Activated naive CD8-positive, alpha-beta T cell treated with anti-CD3 and anti-CD28 coated beads for 36 hours (primary cell): ENCODE data around the gene TCIRG1. TPM values are rescaled to one million over a fixed set of nuclear protein-coding genes. Genes with fewer than 3 reads are reported as not detected.

ENCODE experiments used
- DNase-seq: peaks from one replicate; pipeline ENCODE4 v3.0.0; 2021
- H3K27ac Mint-ChIP-seq: one replicate; pipeline ENCODE4 v1.8.0; 2022; ENCODE audit warnings: mild to moderate bottlenecking, moderate library complexity, mixed read lengths
- H3K27me3 Mint-ChIP-seq: one replicate; pipeline ENCODE4 v1.8.0; 2022; ENCODE audit warnings: mild to moderate bottlenecking, mixed read lengths
- H3K36me3 Mint-ChIP-seq: one replicate; pipeline ENCODE4 v1.8.0; 2021; ENCODE audit warnings: mild to moderate bottlenecking, mixed read lengths
- H3K4me1 Mint-ChIP-seq: one replicate; pipeline ENCODE4 v1.8.0; 2021; ENCODE audit warnings: mixed read lengths
- H3K4me3 Mint-ChIP-seq: one replicate; pipeline ENCODE4 v1.8.0; 2022; ENCODE audit warnings: mild to moderate bottlenecking, moderate library complexity, mixed read lengths
- H3K9me3 Mint-ChIP-seq: one replicate; pipeline ENCODE4 v1.8.0; 2022; ENCODE audit warnings: mixed read lengths
- total RNA-seq, 2 experiments: library from RNA; stranded (reverse); gene quantifications; one replicate each; pipeline ENCODE4 v1.2.3, GENCODE V29; 2021

Gene TCIRG1
- total RNA-seq, 2 experiments from 2014 or later = 108 to 113 TPM

- no peaks in the 10 kb centered on the region for H3K9me3 Mint-ChIP-seq
- no peaks in the 10 kb centered on the region for H3K27me3 Mint-ChIP-seq
- no peaks in the 10 kb centered on the region for H3K4me1 Mint-ChIP-seq
- H3K4me3 Mint-ChIP-seq = no peak overlapping the region
- peaks cover 4% of the 10 kb centered on the region for H3K36me3 Mint-ChIP-seq
- no peak for DNase-seq
- no peak overlapping the region for H3K27ac Mint-ChIP-seq
Measured at GRCh38 chr11:68047437-68048290, 8.8 kb downstream of the TCIRG1 start.

DNA sequence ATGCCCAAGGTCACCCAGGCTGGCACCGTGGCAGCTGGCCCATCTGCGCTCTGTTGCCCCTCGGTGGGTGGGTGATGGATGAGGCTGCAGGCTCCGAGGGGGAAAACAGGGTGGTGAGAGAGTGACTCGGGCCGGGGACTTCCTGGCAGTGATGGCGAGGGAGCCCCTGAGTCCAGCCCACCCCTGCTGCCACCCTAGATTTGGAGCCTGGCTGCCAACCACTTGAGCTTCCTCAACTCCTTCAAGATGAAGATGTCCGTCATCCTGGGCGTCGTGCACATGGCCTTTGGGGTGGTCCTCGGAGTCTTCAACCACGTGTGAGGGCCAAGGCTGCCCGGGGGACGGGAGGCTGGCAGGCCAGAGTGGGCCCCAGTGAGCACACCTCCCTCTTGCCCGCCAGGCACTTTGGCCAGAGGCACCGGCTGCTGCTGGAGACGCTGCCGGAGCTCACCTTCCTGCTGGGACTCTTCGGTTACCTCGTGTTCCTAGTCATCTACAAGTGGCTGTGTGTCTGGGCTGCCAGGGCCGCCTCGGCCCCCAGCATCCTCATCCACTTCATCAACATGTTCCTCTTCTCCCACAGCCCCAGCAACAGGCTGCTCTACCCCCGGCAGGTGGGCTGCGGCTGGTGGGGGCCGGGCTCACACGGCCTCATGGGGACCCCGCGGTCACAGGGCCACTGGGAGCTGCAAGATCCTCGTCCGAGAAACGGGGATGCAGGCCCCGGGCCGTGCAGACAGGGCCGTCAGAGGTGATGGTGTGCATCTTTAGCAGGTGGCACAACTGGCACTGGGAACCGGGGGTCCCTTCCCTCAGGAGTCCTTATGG, 10.1 kb downstream of the TCIRG1 start:
- no peak for DNase-seq
- H3K4me1 Mint-ChIP-seq = no peaks in the 10 kb centered on the region
- no peak overlapping the region for H3K27ac Mint-ChIP-seq
- no peaks in the 10 kb centered on the region for H3K9me3 Mint-ChIP-seq
- no peak overlapping the region for H3K4me3 Mint-ChIP-seq
- H3K27me3 Mint-ChIP-seq = no peaks in the 10 kb centered on the region
- peaks cover 4% of the 10 kb centered on the region for H3K36me3 Mint-ChIP-seq

GRCh38 chr11:68049509-68050370, 10.9 kb downstream of the TCIRG1 start:
- H3K36me3 Mint-ChIP-seq = peaks cover 3% of the 10 kb centered on the region
- no peaks in the 10 kb centered on the region for H3K4me1 Mint-ChIP-seq
- H3K27ac Mint-ChIP-seq = no peak overlapping the region
- no peak for DNase-seq
- no peaks in the 10 kb centered on the region for H3K9me3 Mint-ChIP-seq
- H3K4me3 Mint-ChIP-seq = no peak overlapping the region
- H3K27me3 Mint-ChIP-seq = no peaks in the 10 kb centered on the region

GRCh38 chr11:68050371-68050841, 11.6 kb downstream of the TCIRG1 start:
- no peak for DNase-seq
- H3K4me3 Mint-ChIP-seq = no peak overlapping the region
- no peak overlapping the region for H3K27ac Mint-ChIP-seq
- no peaks in the 10 kb centered on the region for H3K9me3 Mint-ChIP-seq
- no peaks in the 10 kb centered on the region for H3K4me1 Mint-ChIP-seq
- H3K27me3 Mint-ChIP-seq = no peaks in the 10 kb centered on the region
- no peaks in the 10 kb centered on the region for H3K36me3 Mint-ChIP-seq

- H3K27me3 Mint-ChIP-seq = no peaks in the 10 kb centered on the region
- H3K4me1 Mint-ChIP-seq = no peaks in the 10 kb centered on the region
- H3K4me3 Mint-ChIP-seq = no peak overlapping the region
- no peaks in the 10 kb centered on the region for H3K36me3 Mint-ChIP-seq
- no peak overlapping the region for H3K27ac Mint-ChIP-seq
- no peaks in the 10 kb centered on the region for H3K9me3 Mint-ChIP-seq
- no peak for DNase-seq
Measured at GRCh38 chr11:68051191-68052136, 12.6 kb downstream of the TCIRG1 start.

DNA sequence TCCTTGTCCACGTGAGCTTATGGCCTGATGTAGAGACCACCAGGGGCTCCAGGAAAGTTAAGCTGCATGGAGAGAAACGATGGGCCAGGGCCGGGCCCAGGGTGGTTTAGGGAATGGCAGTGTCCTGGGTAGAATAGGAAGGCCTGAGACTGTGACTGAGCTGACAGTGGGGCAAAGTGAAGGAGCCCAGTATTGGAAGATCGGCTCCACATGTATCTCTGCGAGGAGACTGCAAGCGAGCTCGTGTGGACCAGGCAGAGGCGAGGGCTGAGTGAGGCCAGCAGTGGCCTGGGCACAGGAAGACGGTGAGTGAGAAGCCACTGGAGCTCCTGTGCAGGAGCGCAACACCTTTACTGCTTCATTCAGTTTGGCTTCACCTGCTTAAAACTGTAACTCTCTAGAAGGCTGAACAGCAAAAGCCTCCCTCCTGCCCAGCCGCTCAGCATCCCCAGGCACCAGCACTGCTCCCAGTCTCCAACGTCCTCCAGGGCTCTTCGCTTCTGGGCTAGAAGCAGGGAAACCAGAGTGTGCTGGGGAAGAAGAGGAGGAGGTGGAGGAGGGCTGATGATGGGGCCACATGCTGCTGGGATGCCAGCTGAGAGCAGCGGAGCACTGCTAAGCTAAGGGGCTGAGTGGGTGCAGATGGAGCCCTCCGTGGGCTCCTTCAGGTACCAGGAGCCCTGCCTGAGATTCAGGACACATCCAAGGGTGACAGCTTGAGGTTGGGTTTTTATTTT, 13.5 kb downstream of the TCIRG1 start:
- Mint-ChIP-seq H3K27me3 (no peaks in the 10 kb centered on the region), H3K27ac (no peak overlapping the region), H3K4me1 (no peaks in the 10 kb centered on the region), H3K4me3 (no peak overlapping the region), H3K9me3 (no peaks in the 10 kb centered on the region), H3K36me3 (no peaks in the 10 kb centered on the region)
- no peak for DNase-seq

GRCh38 chr11:68053117-68053516, 14.3 kb downstream of the TCIRG1 start:
- Mint-ChIP-seq H3K4me3 (no peak overlapping the region), H3K27ac (no peak overlapping the region), H3K4me1 (no peaks in the 10 kb centered on the region), H3K27me3 (no peaks in the 10 kb centered on the region), H3K36me3 (no peaks in the 10 kb centered on the region), H3K9me3 (no peaks in the 10 kb centered on the region)
- no peak for DNase-seq

GRCh38 chr11:68053981-68054812, 15.4 kb downstream of the TCIRG1 start:
- Mint-ChIP-seq H3K36me3 (no peaks in the 10 kb centered on the region), H3K4me3 (no peak overlapping the region), H3K9me3 (no peaks in the 10 kb centered on the region), H3K4me1 (no peaks in the 10 kb centered on the region), H3K27me3 (no peaks in the 10 kb centered on the region), H3K27ac (no peak overlapping the region)
- no peak for DNase-seq

DNA sequence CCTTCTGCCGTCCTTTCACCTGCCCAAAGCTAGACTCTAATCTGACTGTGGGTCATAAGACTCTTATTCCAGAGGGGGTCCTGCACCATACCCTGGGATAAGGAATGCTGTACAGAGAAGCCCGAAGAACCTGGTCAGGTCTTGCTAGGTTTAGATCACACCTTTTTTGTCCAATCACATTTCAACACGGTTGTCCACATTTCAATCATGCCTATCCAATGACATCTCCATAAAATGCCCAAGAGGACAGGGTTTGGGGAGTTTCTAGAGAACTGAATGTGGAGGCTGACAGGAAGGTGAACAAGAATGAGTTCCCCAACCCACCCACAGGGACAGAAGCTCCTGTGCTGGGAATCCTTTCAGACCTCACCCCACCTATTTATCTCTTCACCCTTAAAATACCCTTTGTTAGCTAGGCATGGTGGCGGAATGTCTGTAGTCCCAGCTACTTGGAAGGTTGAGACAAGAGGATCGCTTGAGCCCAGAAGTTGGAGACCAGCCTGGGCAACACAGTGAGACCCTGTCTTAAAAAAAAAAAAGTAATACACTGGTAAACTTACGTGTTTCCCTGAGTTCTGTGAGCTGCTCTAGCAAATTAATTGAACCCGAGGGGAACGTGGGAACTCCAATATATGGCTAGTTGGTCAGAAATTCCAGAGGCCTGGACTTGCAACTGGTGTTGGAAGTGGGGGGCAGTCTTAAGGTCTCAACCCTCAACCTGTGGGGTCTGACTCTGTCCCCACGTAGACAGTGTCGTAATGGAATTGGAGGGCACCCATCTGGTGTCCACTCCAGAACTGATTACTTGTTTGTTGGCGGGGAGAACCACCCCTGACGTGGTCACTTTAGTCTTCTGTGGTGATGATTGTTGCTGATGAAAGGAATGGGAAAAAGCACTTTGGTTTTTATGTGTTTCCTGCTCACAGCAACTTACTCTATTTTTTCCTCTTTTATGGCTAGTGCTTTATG, 17.8 kb downstream of the TCIRG1 start:
- Mint-ChIP-seq H3K27me3 (no peaks in the 10 kb centered on the region), H3K4me3 (no peak overlapping the region), H3K27ac (no peak overlapping the region), H3K4me1 (no peaks in the 10 kb centered on the region), H3K36me3 (peaks cover 4% of the 10 kb centered on the region), H3K9me3 (no peaks in the 10 kb centered on the region)
- DNase-seq = no peak

- Mint-ChIP-seq H3K4me3 (no peak overlapping the region), H3K27ac (no peak overlapping the region), H3K4me1 (no peaks in the 10 kb centered on the region), H3K36me3 (peaks cover 5% of the 10 kb centered on the region), H3K27me3 (no peaks in the 10 kb centered on the region), H3K9me3 (no peaks in the 10 kb centered on the region)
- DNase-seq = no peak
Measured at GRCh38 chr11:68057807-68058206, 19.0 kb downstream of the TCIRG1 start.

GRCh38 chr11:68061508-68061907, 22.7 kb downstream of the TCIRG1 start:
- H3K4me3 Mint-ChIP-seq = no peak overlapping the region
- no peaks in the 10 kb centered on the region for H3K27me3 Mint-ChIP-seq
- H3K9me3 Mint-ChIP-seq = no peaks in the 10 kb centered on the region
- H3K36me3 Mint-ChIP-seq = peaks cover 10% of the 10 kb centered on the region
- DNase-seq = no peak
- H3K4me1 Mint-ChIP-seq = no peaks in the 10 kb centered on the region
- H3K27ac Mint-ChIP-seq = no peak overlapping the region

- Mint-ChIP-seq H3K4me1 (no peaks in the 10 kb centered on the region), H3K27ac (no peak overlapping the region)
Measured at GRCh38 chr11:68064926-68065325, 26.1 kb downstream of the TCIRG1 start.

More at GRCh38 chr11:68064926-68065325, 26.1 kb downstream of the TCIRG1 start:
- no peaks in the 10 kb centered on the region for H3K27me3 Mint-ChIP-seq
- no peak overlapping the region for H3K4me3 Mint-ChIP-seq
- no peak for DNase-seq
- H3K36me3 Mint-ChIP-seq = peaks cover 15% of the 10 kb centered on the region
- no peaks in the 10 kb centered on the region for H3K9me3 Mint-ChIP-seq
